GM21576 (cell line): ENCODE results near the gene CEP128.

Experiments used
- ATAC-seq: cut with Tn5 transposase; IDR thresholded peaks from one replicate; pipeline ENCODE4 v1.9.1; 2021; ENCODE audit warnings: mild to moderate bottlenecking, moderate library complexity; ENCODE audit not compliant: unreplicated experiment

The CEP128 gene

DNA sequence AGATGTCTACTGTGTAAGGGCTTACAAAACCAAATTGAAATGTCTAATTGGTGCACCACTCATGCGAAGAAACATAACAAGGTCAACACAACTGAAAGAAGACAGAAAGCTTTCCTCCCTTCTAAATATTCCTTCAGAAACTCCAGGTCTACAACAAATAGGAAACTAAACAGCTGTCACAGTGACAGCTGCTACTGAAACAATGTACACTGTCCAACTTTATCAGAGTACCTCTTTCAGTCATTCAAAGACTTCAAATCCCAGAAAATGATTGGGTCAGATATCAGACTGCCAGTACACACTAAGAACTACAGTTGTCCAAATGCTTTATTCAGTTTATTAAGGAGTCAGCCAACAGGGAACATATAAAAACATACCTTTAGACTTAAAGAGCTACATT, 35.2 kb downstream of the CEP128 start:
- ATAC-seq, result no peak

DNA sequence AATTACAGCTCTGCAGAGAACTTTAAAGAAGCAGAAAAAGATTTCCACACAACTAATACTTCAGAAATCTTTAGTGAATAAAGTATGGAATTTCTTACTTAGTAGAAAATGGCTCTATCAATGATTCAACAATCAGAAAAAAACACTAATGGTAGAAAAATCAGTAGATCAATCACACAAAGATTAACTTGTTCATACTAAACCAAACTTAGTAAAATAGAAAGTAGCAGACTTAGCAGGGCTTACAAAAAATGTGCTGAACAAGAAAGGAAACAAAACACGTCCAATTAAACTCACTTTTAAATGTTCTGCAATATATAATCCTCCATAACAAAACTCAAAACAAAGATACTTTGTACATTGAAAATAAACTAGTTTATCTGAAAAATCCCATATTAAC, 38.9 kb downstream of the CEP128 start:
- no peak for ATAC-seq

DNA sequence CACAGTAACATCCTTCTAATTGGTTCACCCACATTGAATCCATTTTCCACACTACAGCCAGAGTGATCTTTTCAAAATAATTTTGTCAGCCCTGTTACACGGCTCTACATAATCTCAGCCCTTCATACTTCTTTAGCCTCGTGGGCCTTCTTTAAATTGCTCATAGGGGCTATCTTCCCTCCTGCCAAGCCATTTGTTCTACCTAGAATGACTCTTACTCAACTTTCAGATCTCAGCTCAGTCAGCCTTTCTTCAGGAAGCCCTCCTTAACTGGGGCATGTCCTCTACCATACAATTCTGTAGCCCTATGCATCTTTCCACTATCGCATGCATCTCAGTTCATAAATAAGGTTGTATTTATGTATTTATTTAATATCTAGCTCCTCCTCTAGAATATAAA, 39.7 kb downstream of the CEP128 start:
- no peak for ATAC-seq

DNA sequence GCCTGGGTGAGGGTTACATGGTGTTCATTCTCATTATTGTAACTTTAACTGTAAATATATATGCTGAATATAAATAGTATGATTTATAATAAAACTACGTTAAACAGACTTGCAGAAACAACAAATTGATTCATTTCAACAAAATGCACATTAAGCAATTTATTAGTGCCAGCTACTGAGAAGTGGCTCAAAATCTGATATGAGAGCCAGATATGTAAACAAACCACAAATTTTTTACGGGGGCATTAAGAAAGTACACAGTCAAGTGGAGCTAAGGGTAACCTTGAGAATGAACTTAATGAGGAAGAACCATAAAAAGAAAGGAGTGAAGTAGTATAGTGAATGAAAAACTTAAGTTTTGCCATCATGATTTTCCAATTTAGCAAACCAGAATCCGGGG, 40.3 kb downstream of the CEP128 start:
- no peak for ATAC-seq

DNA sequence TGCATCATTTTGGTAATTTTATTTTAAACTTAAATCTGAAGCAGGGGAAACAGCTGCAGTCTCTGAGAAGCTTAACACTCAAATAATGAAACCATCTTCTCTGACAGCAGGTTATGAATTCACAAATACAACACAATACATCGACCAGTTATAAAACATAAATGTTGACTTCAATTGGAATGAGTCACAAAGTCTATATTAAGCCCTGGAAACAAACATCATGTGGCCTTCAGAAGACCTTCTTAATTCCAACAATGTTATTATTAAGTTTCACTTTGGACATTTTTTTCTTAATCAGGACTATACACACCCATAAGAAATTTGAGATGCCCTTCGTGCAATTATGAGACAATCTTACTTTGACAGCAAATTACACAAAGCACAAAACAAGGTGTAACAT, 68.9 kb downstream of the CEP128 start:
- no peak for ATAC-seq

DNA sequence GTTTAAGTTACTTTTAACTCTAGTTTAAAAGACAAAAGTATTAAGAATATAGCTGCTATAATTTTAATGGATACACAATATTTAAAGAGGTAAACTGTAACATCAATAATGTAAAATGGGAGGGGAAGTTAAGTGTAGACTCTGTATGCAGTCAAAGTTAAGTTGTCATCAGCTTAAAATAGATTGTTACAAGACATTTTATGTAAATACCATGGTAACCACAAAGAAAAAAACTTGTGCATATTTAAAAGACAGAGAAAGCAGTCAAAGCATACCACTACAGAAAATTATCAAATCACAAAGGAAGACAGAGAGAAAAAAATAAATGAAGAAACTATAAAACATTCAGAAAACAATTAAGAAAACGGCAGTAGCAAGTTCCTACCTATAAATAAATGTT, 73.3 kb downstream of the CEP128 start:
- ATAC-seq, result no peak

DNA sequence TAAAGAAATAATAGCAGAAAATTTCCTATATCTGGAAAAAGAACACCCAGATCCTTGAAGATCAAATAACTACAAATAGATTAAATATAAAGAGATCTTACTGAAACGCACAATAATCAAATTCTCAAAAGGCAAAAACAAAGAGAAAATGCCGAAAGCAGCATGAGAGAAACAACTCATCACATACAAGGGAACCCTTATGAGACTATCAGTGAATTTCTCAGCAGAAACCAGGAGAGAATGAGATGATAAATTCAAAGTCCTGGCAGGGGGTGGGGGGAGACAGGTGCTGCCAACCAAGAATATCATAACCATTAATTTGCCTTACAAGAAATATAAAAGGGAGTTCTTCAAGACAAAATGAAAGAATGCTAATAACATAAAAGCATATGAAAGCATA, 73.7 kb downstream of the CEP128 start:
- no peak for ATAC-seq

DNA sequence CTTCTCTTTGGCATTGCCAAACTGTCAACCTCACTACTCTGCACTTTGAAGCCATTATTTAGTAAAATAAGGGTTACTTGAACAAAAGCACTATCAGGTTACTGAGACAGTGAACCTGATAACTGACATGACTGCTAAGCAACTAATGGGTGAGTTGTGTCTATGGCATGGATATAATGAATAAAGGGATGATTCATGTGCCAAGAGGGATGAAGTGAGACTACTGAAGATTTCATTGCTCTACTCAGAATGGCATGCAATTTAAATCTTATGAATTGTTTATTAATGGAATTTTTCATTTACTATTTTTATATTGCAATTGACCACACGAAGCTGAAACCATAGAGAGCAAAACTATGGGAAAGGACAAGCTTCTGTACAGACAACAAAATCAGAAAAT, 74.4 kb downstream of the CEP128 start:
- no peak for ATAC-seq

DNA sequence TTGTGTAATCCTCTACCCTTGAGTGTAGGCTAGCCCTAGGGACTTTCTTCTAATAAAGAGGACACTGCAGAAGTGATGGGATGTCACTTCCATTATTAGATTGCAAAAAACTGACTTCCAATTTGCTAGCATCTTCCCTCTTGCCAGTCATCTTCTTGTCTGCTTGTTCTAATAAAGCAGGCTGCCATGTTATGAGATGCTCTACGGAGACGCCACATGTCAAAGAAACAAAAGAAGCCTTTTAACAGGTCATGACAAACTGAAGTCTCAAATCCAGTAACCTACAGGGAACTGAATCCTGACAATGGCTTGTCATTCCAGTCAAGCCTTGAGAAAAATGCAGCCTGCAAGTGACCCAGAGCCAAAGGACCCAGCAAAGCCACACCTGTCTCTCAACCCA, 76.0 kb downstream of the CEP128 start:
- ATAC-seq, result no peak

DNA sequence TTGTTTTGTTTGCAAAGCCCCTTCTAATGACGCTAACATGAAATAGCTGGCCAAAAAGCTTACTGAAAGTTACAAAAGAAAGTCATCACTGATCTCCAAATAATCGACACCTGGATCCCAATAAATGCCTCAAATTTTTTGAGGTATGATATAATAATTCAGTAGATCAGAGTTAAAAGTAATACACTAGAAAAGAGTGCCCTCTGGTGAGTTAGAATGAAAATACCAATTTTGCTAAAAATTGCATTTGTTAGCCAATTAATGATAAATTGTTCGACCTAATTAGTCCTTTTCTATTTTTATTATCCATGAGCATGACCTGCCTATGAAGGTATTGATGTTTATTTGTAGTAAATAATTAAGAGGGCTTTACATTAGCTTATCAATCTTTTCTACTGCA, 78.6 kb downstream of the CEP128 start:
- ATAC-seq, result no peak

DNA sequence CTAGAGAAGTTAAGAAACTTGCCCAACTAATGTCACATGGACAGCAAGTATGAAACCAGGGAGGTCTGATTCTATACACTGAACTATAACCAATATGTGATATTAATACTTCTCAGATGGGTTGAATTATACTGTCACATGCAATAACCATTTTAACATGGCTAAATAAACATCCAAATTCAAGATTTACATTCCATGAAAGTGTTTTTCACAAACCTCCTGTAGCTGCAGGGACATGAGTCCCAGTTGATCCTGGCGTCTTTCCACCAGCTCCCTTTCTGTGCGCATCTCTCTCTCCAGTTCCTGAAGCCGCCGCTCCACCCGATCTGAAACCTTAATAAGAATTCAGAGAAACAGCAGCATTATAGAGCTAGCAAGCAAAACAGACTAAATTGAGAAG, 79.0 kb downstream of the CEP128 start:
- ATAC-seq, result no peak

DNA sequence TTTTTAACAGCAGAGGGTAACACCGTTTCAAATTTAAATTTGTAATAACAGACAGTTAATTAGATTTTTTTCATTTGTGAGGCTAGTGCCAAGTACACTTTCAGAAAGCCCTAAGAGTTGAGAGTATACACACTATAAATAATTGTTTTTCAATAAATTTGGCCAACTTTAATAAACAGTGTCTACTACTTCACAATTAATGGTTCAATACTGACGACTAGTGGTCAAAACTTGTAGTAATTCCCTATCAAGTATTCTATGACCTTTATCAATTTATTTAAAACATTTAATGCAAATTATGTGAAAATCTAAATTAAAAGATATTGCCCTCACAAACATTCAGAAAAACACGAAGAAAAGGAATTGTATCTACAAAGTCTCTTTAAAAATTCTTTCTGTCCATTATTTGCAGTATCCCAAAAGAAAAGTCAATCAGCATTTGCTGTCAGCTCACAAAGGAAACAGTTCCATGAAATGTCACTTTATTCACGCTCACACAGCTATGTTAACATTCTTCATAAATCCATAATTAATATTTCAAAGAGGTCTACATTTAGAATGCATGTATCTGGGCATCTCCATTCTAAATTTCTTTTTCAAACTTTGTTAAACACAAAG, 91.2 kb downstream of the CEP128 start:
- ATAC-seq, result peak; percentile 66

DNA sequence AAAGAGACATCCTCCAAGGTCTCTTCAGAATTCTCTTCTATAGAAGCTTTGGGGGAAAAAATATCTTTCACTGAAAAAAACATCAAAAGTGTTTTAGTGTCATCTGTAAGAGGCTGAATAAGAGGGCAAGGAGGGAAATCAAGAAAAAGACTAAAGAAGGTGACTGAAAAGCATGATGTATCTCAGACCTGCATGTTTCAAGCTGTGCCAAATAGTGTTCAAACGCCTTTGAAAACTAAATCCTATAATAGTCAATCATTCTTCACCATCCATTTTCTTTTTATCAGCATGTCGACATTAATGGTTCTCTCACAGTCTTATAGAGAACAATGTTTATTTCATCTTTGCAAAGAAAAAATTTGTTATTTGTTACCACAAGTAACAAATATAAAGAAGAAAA, 94.5 kb downstream of the CEP128 start:
- ATAC-seq, result no peak

DNA sequence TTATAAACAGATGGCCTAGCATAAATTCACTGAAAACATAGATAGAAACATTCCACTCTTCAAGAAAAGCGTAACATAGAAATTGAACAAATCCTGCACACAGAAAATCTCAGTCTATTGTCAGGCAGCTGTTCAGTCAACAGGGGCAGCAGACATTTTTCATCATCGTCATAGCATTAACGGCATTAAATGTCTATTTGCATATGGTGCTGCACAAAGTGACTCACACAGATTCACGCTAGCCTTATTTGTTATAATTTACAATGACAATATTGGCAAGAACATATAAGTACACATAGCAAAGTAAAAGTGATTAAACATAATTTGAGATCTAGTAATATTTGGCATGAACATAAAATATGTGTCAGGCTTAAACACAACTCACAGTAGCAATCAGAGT, 95.7 kb downstream of the CEP128 start:
- ATAC-seq, result no peak

DNA sequence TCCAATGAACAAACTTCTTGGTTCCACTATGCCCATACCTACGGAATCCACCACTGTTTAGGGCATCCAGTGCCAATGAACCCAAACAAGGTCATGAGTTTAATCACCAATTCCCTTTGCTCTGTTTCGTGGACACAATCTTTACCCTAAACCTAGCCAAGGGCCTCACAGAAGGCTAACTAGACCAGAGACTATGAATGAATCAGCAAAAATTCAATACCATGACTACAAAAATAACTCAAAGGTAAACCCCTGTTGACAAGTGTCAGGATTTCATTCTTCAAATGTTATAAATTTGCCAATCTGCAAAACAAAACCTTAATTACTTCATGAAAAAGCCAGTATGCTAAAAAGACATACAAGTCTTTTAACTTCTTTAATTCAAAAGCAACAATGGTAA, 96.7 kb downstream of the CEP128 start:
- no peak for ATAC-seq

DNA sequence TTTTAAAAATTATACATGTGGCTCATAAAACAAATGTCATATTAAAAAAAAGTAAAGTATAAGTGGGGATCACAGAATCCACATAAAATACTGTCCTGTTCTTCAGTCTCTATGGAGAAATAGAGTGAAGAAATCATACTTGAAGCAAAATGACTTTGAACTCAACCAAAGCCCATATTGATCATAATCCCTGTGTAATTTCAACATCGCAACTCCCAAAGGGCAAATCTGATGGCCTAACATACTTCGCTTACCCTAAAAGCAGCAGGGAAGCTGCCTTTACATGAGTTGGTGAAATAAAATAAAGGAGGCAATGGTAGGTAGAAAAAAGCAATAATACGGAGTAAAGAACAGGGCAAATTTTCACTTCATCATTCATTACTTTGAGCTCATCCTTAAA, 101.8 kb downstream of the CEP128 start:
- no peak for ATAC-seq

DNA sequence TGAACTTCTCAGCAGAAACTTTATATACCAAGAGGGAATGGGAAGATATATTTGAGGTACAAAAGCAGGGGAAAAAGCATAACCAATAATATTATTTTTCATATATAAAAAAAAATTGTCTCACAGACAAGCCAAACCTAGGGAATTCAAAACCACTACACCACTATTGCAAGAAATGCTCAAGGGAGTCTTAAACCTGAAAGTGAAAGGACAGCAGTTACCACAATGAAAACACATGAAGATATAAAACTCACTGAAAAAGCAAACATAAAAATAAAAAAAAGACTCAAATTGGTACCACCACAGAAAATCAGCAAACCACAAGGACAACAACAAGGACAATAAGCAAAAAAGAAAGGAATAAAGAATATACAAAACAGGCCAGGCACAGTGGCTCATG, 131.9 kb downstream of the CEP128 start:
- no peak for ATAC-seq

DNA sequence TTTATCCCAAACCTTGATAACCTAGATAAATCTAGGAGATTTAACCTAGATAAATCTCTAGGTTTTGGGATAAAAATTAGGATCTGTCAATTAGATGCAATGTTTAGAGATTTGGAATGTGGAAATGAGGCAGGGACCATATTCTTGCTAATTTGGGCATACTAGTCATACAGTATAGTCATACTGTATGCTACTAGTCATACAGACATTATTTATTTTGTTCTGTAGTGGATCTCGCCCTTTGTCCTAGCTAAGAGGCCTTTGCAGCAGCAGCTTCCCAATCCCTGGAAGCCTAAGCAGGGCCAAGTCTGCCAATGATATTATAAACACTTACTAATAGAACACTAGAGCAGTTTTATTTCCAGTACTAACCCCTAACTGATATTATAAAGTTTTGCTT, 136.4 kb downstream of the CEP128 start:
- no peak for ATAC-seq

DNA sequence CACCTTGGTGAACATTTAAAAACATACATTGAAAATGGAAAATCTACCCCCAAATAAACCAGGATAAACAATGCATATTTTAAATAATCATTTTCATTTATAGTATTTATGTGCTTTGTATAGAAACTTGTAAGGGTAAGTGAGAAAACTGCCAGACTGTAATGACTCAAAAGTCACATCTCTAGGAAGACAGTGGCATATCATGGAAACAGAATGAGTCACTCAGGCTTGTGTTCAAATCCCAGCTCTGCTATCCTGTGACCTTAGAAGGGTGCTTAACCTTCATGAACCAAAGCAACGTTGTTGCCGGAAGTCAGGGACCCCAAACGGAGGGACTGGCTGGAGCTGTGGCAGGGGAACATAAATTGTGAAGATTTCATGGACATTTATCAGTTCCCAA, 142.7 kb downstream of the CEP128 start:
- no peak for ATAC-seq

DNA sequence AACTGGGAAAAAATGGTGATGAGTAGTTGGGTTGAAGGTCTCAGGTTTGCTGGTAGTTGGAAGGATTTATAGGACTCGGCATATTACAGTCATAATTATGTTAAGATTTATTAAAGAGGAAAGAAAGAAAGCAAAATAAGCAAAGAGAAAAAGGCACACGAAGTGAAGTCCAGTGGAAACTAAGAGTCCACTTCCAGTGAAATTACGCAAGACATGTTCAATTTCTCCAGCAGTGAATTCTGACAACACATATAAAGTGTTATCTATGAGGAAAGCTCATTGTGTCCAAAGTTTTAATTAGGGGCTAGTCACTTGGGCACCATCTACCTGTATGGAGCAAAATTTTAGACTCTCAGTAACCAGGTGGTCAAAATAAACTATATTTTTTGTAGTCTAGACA, 143.3 kb downstream of the CEP128 start:
- no peak for ATAC-seq

DNA sequence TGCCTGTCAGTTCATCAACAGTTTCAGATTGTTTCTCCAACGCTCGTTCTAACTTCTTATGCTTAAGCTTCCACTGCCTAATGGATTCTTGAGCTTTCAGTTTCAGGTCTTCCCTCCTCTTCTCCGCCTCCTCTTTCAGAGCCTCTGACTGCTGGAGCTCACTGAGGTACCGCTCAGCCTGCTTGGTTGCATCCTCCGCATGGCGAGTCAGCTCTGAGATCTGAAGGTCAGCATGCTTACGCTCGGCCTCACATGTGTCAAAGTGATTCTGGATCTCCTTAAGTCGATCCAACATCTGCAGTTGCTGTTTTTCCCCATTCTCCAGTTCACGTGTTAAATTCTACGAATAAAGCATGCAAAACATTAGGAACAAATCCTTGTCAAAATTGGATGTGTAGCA, 148.8 kb downstream of the CEP128 start:
- ATAC-seq, result no peak

DNA sequence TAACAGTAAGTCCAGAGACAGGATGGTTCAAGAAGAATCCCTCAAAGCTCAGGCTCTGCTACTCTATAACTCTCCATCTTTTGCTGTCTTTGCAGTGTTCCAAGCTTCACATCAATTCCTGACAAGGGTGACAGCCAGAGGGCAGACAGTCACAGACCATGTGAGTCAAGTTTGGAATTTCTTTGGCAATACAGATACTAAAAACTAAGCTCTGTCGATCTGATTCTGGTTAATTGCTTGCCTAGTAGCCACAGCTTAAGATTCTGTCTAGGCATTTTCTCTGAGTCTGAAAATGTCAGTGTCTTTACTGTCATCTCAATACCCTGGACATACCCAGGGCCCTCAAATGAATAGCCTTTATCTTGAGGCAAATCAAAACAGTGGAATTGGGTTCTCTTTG, 153.7 kb downstream of the CEP128 start:
- no peak for ATAC-seq

DNA sequence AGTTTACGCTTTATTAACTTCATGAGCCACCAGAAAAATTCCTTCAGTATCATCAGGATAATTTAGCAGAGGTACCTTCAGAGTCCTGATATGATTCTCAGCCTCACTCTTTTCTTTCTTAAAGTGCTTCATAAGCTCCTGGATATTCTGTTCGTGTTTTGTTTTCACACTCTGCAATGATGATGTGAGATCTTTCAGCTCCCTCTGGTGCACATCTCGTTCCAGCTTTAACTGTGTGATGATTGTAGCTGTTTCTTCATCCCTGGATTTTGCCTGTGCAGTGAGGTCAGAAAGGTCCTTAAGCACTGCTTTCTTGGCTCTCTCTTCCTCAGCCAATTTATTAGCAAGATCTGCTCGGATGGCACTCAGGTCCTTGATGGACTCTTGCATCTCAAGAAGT, 156.7 kb downstream of the CEP128 start:
- no peak for ATAC-seq

DNA sequence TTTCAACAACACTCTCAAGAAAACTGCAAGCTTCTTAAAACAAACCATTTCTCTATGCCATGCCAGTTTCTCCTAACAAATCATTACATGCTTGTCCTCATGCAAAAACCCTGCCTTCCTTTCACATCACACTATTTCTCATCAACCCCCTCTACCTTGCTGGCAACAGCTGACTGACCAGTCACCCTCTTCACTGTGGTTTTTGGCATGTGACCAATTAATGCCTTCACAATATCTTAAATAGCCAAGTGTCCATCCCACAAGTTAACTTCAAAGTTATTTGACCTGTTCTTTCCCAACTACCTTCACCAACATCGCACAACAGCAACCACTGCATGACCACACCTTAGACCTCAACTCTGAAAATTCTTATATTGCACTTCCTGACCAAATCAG, 159.6 kb downstream of the CEP128 start:
- ATAC-seq, result no peak
